Transverse colon (tissue), 3 donors: ENCODE data around the gene PRIMA1.

Experiments
- POLR2A ChIP-seq: fragments of 450-650 bp; IDR thresholded peaks from one replicate; pipeline ENCODE4 v1.6.1; 2016; ENCODE audit warnings: antibody characterized with exemption, mild to moderate bottlenecking, moderate library complexity
- TF ChIP-seq, protein P1 (sequence below), 5 experiments: fragments of 200-600 bp in 3 of 5; fragments of 450-650 bp in 2 of 5; sonication (generic) in 3 of 5; IDR thresholded peaks; 1 replicate in 2 of 5; 2 replicates in 3 of 5; pipeline ENCODE4 v1.5.1; 2016 to 2017; ENCODE audit warnings: antibody characterized with exemption in 5 of 5, inconsistent platforms in 3 of 5, mild to moderate bottlenecking in 2 of 5, moderate library complexity in 1 of 5

DNA sequence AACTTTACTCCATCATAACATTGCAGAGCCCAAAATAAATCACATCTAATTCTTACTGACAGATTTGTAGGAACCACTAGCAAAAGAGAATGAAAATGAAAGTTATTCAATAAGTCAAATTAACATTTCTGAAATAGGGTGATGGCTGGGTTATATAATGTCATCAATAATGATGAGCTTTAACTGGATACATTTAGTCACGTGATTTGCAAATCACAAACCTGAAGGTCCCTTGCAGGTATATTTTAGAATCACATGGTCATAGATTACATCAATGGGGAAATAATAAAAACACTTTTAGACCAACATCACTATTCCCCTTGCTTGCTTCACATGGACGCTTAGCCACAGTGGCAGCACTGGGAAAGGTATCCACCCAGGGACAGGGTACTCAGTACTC is 86.7 kb downstream of the PRIMA1 start:
- TF ChIP-seq, protein P1, sequence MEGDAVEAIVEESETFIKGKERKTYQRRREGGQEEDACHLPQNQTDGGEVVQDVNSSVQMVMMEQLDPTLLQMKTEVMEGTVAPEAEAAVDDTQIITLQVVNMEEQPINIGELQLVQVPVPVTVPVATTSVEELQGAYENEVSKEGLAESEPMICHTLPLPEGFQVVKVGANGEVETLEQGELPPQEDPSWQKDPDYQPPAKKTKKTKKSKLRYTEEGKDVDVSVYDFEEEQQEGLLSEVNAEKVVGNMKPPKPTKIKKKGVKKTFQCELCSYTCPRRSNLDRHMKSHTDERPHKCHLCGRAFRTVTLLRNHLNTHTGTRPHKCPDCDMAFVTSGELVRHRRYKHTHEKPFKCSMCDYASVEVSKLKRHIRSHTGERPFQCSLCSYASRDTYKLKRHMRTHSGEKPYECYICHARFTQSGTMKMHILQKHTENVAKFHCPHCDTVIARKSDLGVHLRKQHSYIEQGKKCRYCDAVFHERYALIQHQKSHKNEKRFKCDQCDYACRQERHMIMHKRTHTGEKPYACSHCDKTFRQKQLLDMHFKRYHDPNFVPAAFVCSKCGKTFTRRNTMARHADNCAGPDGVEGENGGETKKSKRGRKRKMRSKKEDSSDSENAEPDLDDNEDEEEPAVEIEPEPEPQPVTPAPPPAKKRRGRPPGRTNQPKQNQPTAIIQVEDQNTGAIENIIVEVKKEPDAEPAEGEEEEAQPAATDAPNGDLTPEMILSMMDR (IDR thresholded peaks at IDR 0.05), result no peak
- TF ChIP-seq POLR2A, result no peak
